GM21423 (cell line): ENCODE data around the gene FKBP1A.
"Not testable (repeated sequence)": the region's sequence is repeated elsewhere in the genome, so short reads cannot be mapped to it uniquely, and the experiment has no call there.

Experiments used
- ATAC-seq: cut with Tn5 transposase; IDR thresholded peaks from one replicate; pipeline ENCODE4 v1.9.1; 2021; ENCODE audit warnings: mild to moderate bottlenecking, moderate library complexity; ENCODE audit not compliant: unreplicated experiment

Gene FKBP1A

GRCh38 chr20:1369970-1370369, 22.9 kb downstream of the FKBP1A start:
- ATAC-seq: no peak

GRCh38 chr20:1368448-1369199, 24.2 kb downstream of the FKBP1A start:
- ATAC-seq: no peak

GRCh38 chr20:1367479-1367878, 25.4 kb downstream of the FKBP1A start:
- no peak for ATAC-seq

- ATAC-seq: no peak
Measured at GRCh38 chr20:1364106-1364505, 28.7 kb downstream of the FKBP1A start.

GRCh38 chr20:1363522-1363921, 29.3 kb downstream of the FKBP1A start:
- no peak for ATAC-seq

- no peak for ATAC-seq
Measured at GRCh38 chr20:1362484-1362883, 30.4 kb downstream of the FKBP1A start.

GRCh38 chr20:1360094-1360846, 32.6 kb downstream of the FKBP1A start:
- ATAC-seq: no peak

- ATAC-seq: no peak
Measured at GRCh38 chr20:1357921-1358671, 34.8 kb downstream of the FKBP1A start.

- no peak for ATAC-seq
Measured at GRCh38 chr20:1353956-1354355, 38.9 kb downstream of the FKBP1A start.

- no peak for ATAC-seq
Measured at GRCh38 chr20:1346315-1346969, 46.4 kb downstream of the FKBP1A start.

- no peak for ATAC-seq
Measured at GRCh38 chr20:1345756-1346093, 47.1 kb downstream of the FKBP1A start.

GRCh38 chr20:1345030-1345755, 47.7 kb downstream of the FKBP1A start:
- no peak for ATAC-seq

GRCh38 chr20:1343446-1344124, 49.3 kb downstream of the FKBP1A start:
- ATAC-seq: not testable (repeated sequence)

- no peak for ATAC-seq
Measured at GRCh38 chr20:1341561-1342265, 51.1 kb downstream of the FKBP1A start.

GRCh38 chr20:1338801-1339200, 54.1 kb downstream of the FKBP1A start:
- no peak for ATAC-seq

GRCh38 chr20:1338096-1338495, 54.8 kb downstream of the FKBP1A start:
- no peak for ATAC-seq

- ATAC-seq: no peak
Measured at GRCh38 chr20:1337441-1337840, 55.4 kb downstream of the FKBP1A start.

GRCh38 chr20:1336699-1337367, 56.0 kb downstream of the FKBP1A start:
- no peak for ATAC-seq
